Neutrophil (primary cell): ENCODE results near the gene GNS.

Experiments
- H3K27ac ChIP-seq: fragments of 200-600 bp; sonication (generic); 2 replicates; pipeline ENCODE4 v1.5.1; 2016; ENCODE audit warnings: mild to moderate bottlenecking, moderate library complexity
- H3K27me3 ChIP-seq: fragments of 200-600 bp; sonication (generic); 2 replicates; pipeline ENCODE4 v1.6.0; 2016; ENCODE audit warnings: mild to moderate bottlenecking
- H3K36me3 ChIP-seq: fragments of 200-600 bp; sonication (generic); 2 replicates; pipeline ENCODE4 v1.5.1; 2017
- H3K4me1 ChIP-seq, 2 experiments: fragments of 200-600 bp in 1 of 2; sonication (generic) in 1 of 2; 1 replicate in 1 of 2; 2 replicates in 1 of 2; pipeline versions ENCODE4 v1.5.1 to v1.6.1; 2013 to 2016; ENCODE audit warnings: low read depth in 1 of 2, low read length in 1 of 2, mild to moderate bottlenecking in 1 of 2, moderate library complexity in 1 of 2; ENCODE audit not compliant: control insufficient read depth in 1 of 2, insufficient read depth in 1 of 2
- H3K4me3 ChIP-seq, 2 experiments: fragments of 200-600 bp in 1 of 2; sonication (generic) in 1 of 2; 1 replicate in 1 of 2; 2 replicates in 1 of 2; pipeline ENCODE4 v1.5.1; 2013 to 2016; ENCODE audit warnings: low read depth in 1 of 2, low read length in 1 of 2, mild to moderate bottlenecking in 1 of 2, moderate library complexity in 1 of 2
- H3K9me3 ChIP-seq: fragments of 200-600 bp; sonication (generic); 2 replicates; pipeline ENCODE4 v1.5.1; 2016
- TF ChIP-seq, protein P1 (sequence below): fragments of 200-600 bp; sonication (generic); IDR thresholded peaks from 2 replicates; pipeline ENCODE4 v1.5.1; 2016; ENCODE audit warnings: antibody characterized with exemption

Gene GNS

DNA sequence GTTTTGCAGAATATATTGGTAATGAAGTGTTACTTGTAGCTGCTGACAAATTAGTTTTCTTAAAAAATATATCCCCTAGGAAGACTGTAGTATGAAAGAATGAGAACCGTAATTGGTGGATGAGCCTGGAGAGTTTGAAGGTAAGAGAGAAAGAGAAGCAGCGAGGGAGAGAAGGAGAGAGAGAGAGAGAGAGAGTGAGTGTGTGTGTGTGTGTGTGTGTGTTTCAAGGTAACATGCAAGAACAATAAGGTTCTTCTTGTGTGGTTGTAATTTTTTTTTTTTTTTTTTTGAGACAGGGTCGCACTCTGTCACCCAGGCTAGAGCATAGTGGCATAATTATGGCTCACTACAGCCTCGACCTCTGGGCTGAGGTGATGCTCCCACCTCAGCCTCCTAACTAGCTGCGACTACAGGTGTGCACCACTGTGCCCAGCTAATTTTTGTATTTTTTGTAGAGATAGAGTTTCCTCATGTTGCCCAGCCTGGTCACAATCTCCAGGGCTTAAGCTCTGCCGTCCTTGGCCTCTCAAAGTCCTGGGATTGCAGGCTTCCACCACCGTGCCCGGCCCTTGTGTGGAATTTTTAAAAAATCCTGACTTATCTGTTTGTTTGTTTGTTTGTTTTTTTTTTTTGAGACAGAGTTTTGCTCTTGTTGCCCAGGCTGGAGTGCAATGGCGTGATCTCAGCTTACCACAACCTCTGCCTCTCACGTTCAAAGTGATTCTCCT, 75.2 kb downstream of the GNS start:
- Histone ChIP-seq H3K4me1 (peaks cover 88 to 91% of the 10 kb centered on the region in 2 experiments), H3K27ac (peak overlapping the region; percentile 94), H3K4me3 (peak overlapping the region; percentile 38 to 43), H3K9me3 (no peaks in the 10 kb centered on the region), H3K27me3 (no peaks in the 10 kb centered on the region), H3K36me3 (peaks cover 45% of the 10 kb centered on the region)
- TF ChIP-seq, protein P1, sequence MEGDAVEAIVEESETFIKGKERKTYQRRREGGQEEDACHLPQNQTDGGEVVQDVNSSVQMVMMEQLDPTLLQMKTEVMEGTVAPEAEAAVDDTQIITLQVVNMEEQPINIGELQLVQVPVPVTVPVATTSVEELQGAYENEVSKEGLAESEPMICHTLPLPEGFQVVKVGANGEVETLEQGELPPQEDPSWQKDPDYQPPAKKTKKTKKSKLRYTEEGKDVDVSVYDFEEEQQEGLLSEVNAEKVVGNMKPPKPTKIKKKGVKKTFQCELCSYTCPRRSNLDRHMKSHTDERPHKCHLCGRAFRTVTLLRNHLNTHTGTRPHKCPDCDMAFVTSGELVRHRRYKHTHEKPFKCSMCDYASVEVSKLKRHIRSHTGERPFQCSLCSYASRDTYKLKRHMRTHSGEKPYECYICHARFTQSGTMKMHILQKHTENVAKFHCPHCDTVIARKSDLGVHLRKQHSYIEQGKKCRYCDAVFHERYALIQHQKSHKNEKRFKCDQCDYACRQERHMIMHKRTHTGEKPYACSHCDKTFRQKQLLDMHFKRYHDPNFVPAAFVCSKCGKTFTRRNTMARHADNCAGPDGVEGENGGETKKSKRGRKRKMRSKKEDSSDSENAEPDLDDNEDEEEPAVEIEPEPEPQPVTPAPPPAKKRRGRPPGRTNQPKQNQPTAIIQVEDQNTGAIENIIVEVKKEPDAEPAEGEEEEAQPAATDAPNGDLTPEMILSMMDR = no peak

DNA sequence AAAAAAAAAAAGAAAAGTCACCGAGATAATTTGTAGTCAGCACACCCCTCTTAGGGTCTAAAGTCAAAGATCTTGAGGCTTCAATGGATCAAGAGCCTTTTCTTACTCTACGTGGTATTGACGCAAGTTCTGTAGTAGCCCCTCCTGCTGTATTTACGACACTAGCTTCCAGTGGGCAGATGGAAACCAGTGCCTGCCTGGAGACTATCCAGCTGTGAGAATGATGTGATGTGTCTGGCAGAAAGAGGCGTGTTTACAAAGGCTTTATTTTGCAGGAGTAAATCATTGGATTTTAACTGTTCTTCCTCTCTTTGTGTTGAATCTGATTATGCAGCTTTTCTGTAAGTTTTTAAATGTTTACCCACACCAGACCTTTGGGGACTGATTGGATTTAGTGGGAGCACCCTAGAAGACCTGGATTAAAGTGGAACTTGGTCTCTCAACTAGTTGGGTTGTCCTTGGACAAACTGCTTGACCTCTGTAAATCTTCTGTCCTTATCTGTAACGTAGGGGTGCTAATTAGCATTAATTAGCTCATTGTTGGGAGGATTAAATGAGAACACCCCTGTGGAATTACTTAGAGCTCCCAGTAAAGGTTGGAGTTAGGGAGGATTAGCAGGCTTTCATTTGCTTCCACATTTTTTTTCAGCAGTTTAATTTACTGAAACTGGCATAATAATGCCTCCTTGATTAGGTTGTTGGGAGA, 76.5 kb downstream of the GNS start:
- peak overlapping the region in 1 of 2 experiments; percentile 43 for H3K4me3 ChIP-seq
- H3K27ac ChIP-seq = peak overlapping the region; percentile 94
- no peaks in the 10 kb centered on the region for H3K9me3 ChIP-seq
- TF ChIP-seq, protein P1 = no peak
- H3K4me1 ChIP-seq = peaks cover 89 to 91% of the 10 kb centered on the region in 2 experiments
- peaks cover 32% of the 10 kb centered on the region for H3K36me3 ChIP-seq
- H3K27me3 ChIP-seq = no peaks in the 10 kb centered on the region

DNA sequence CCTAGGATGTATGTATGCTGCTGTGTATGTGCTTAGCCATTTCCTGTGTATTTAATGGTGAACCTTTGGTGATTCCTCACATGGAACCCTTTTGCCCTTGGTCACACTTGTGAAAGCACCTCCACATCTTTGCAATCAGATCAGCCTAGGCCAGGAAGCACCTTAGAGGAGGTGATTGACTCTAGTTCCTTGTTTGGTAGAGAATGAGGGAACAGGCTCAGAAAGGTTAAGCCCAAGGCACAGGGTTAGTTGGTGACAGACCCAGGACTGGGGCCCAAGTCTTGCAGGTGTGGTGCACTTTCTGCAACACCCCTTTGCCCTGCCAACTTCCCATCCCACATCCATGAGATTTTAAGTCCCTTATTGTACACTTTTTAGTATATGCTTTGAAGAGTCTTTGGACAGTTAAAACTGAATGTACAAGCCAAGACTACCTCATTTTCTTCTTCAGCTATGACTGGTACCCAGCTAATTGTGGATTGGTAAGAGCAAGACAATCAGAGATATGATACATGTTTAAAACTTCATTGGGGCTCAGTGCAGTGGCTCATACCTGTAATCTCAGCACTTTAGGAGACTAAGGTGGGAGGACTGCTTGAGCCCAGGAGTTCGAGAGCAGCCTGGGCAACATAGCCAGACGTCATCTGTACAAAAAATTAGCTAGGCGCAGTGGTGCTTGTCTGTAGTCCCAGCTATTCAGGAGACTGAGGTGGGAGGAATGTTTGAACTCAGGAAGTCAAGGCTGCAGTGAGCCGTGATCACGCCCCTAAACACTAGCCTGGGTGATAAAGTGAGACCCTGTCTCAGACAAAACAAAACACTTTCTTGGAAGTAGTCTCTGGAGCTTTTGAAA, 77.8 kb downstream of the GNS start:
- H3K4me3 ChIP-seq = peak overlapping the region in 1 of 2 experiments; percentile 9
- H3K36me3 ChIP-seq = peaks cover 19% of the 10 kb centered on the region
- no peaks in the 10 kb centered on the region for H3K27me3 ChIP-seq
- H3K27ac ChIP-seq = peak overlapping the region; percentile 94
- no peaks in the 10 kb centered on the region for H3K9me3 ChIP-seq
- peaks cover 95 to 96% of the 10 kb centered on the region in 2 experiments for H3K4me1 ChIP-seq
- TF ChIP-seq, protein P1 = no peak

DNA sequence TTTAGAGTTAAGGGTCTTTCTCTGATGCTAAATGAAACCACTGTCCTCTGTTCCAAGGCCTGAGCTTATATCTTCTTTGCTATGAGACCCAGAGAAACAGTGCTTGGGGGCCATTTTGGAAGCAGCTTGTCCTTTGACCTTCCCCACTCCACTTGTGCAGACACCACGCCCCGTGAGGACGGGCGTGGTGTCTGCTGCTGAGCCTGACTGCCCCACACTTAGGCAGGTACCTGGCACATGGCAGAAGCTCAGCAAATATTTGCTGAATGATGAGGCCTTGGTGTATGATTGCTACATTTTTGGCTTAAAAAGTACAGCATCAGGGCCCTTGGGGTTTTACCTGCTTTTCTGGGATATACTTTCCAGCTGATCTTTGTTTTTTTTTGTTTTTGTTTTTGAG, 79.0 kb downstream of the GNS start:
- Histone ChIP-seq H3K4me3 (no peak overlapping the region), H3K27me3 (no peaks in the 10 kb centered on the region), H3K27ac (peak overlapping the region; percentile 94), H3K9me3 (no peaks in the 10 kb centered on the region), H3K36me3 (peaks cover 8% of the 10 kb centered on the region), H3K4me1 (peaks cover 97 to 99% of the 10 kb centered on the region in 2 experiments)
- TF ChIP-seq, protein P1 = no peak

DNA sequence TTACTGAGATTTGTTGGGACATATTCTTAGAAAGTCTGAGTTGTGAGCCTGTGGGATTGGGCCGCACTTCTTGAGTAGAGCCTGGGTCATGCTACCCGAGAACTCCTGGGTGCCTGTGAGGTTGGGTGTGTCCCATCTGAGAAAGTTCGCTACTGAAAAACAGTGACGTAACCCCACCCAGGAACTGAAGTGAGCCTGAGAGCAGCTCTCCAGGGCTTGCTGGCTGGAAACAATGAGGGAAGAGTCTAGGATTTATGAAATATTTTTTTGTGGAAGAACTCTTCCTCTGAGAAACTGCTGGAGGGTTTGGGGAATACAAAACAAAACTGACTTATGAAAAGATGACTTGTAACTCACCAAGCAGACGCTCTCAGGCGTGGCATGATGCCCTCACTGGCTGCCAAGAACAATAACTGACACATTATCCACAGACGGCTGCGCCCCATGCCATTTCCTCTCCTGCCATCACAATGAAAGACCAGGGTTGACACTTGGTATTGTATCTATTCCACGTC, 79.7 kb downstream of the GNS start:
- TF ChIP-seq, protein P1 = no peak
- H3K4me3 ChIP-seq = peak overlapping the region in 1 of 2 experiments; percentile 31

More for the DNA sequence above, 79.7 kb downstream of the GNS start:
- Histone ChIP-seq H3K27me3 (no peaks in the 10 kb centered on the region), H3K27ac (peak overlapping the region; percentile 94), H3K9me3 (no peaks in the 10 kb centered on the region), H3K36me3 (peaks cover under 1% of the 10 kb centered on the region), H3K4me1 (peaks cover 97 to 98% of the 10 kb centered on the region in 2 experiments)
